Keratinocyte (primary cell): ENCODE data around the gene OPHN1. TPM values are rescaled to one million over a fixed set of nuclear protein-coding genes. Genes with fewer than 3 reads are reported as not detected.

Experiments used
- DNase-seq: peaks from one replicate; pipeline ENCODE4 v3.0.0-alpha.2; 2011; ENCODE audit warnings: low read depth, missing footprints, low spot score
- FAIRE-seq: peaks from 2 replicates; lab custom pipeline; 2011; peaks lifted over from hg19 to GRCh38; lab: Jason Lieb, UNC
- H2AFZ ChIP-seq: 2 replicates; pipeline ENCODE4 v1.6.0; 2012; ENCODE audit warnings: low read length, control low read depth, inconsistent platforms; ENCODE audit not compliant: control insufficient read depth
- H3K27ac ChIP-seq: 2 replicates; pipeline ENCODE4 v1.5.1; 2011; ENCODE audit warnings: low read length; ENCODE audit not compliant: control insufficient read depth, insufficient read depth
- H3K27me3 ChIP-seq: 3 replicates; pipeline ENCODE4 v1.6.0; 2011; ENCODE audit warnings: low read length; ENCODE audit not compliant: control insufficient read depth, insufficient read depth; ENCODE audit errors: extremely low read depth
- H3K36me3 ChIP-seq, 2 experiments: 2 replicates in 1 of 2; 3 replicates in 1 of 2; pipeline ENCODE4 v1.5.1; 2011; ENCODE audit warnings: low read length in 2 of 2, mild to moderate bottlenecking in 1 of 2; ENCODE audit not compliant: control insufficient read depth in 2 of 2, insufficient read depth in 2 of 2; ENCODE audit errors: extremely low read depth in 1 of 2
- H3K4me1 ChIP-seq: 3 replicates; pipeline ENCODE4 v1.5.1; 2011; ENCODE audit warnings: low read length; ENCODE audit not compliant: control insufficient read depth, insufficient read depth; ENCODE audit errors: extremely low read depth
- H3K4me2 ChIP-seq: 3 replicates; pipeline ENCODE4 v1.6.0; 2011; ENCODE audit warnings: low read depth, low read length; ENCODE audit not compliant: control insufficient read depth, insufficient read depth; ENCODE audit errors: extremely low read depth
- H3K4me3 ChIP-seq, 3 experiments: fragments of 200-600 bp in 1 of 3; sonication (generic) in 1 of 3; 2 replicates in 2 of 3; 3 replicates in 1 of 3; pipeline ENCODE4 v1.5.1; 2011 to 2016; ENCODE audit warnings: low read length in 3 of 3, mild to moderate bottlenecking in 3 of 3, control low read depth in 2 of 3, inconsistent platforms in 1 of 3, low read depth in 1 of 3, mixed read lengths in 1 of 3, mixed run types in 1 of 3, moderate library complexity in 1 of 3; ENCODE audit not compliant: control insufficient read depth in 2 of 3, insufficient read depth in 2 of 3; ENCODE audit errors: extremely low read depth in 1 of 3
- H3K79me2 ChIP-seq: 2 replicates; pipeline ENCODE4 v1.6.0; 2012; ENCODE audit warnings: low read length; ENCODE audit not compliant: control insufficient read depth, insufficient read depth
- H3K9ac ChIP-seq: 3 replicates; pipeline ENCODE4 v1.6.0; 2011; ENCODE audit warnings: low read length; ENCODE audit not compliant: control insufficient read depth, insufficient read depth; ENCODE audit errors: extremely low read depth
- H3K9me1 ChIP-seq: 3 replicates; pipeline ENCODE4 v1.6.0; 2011; ENCODE audit warnings: low read length; ENCODE audit not compliant: control insufficient read depth, insufficient read depth; ENCODE audit errors: extremely low read depth
- H3K9me3 ChIP-seq: 2 replicates; pipeline ENCODE4 v1.5.1; 2012; ENCODE audit warnings: low read depth, low read length; ENCODE audit not compliant: control insufficient read depth
- H4K20me1 ChIP-seq: 3 replicates; pipeline ENCODE4 v1.6.0; 2011; ENCODE audit warnings: low read length; ENCODE audit not compliant: control insufficient read depth, insufficient read depth; ENCODE audit errors: extremely low read depth
- EZH2 ChIP-seq: IDR thresholded peaks from one replicate; pipeline ENCODE4 v1.6.1; 2012; ENCODE audit warnings: inconsistent platforms, mild to moderate bottlenecking, low read length, moderate library complexity
- dilution Hi-C: fragments of 300-500 bp; cut with MboI; formaldehyde crosslinking; loops from one replicate; pipeline ENCODE4 v1.7.0; 2020; ENCODE audit warnings: low sequenced_read_pairs; ENCODE audit not compliant: extremely low pct_ligation_motif_present
- polyA plus RNA-seq, 5 experiments: library from polyadenylated mRNA; depleted of rRNA in 3 of 5; stranded (reverse) in 3 of 5; stranded (forward) in 1 of 5; unstranded in 1 of 5; fragments of >200 nt; gene quantifications; 1 replicate in 1 of 5; 2 replicates in 3 of 5; 3 replicates in 1 of 5; pipeline versions ENCODE4 v1.2.1 to v1.2.3, GENCODE V29; 2011 to 2012; ENCODE audit warnings: missing spikeins in 2 of 5, low read depth in 1 of 5, low replicate concordance in 1 of 5
- TF ChIP-seq, protein P1 (sequence below), 3 experiments: IDR thresholded peaks in 1 of 3; conservative IDR thresholded peaks in 1 of 3; optimal IDR thresholded peaks in 1 of 3; 2 replicates in 2 of 3; 3 replicates in 1 of 3; pipeline versions ENCODE3 to v1.5.1; 2011; ENCODE audit warnings: low read length in 3 of 3, mild to moderate bottlenecking in 3 of 3, moderate library complexity in 2 of 3, control low read depth in 1 of 3, inconsistent platforms in 1 of 3; ENCODE audit not compliant: insufficient read depth in 2 of 3; ENCODE audit errors: extremely low read depth in 1 of 3

Gene OPHN1
- polyA plus RNA-seq, 1 donor (not counting 4 experiments of a cell fraction or from before 2014, with no cell fraction given), result 3.1 TPM

GRCh38 chrX:68288127-68288526 is 145.2 kb downstream of the OPHN1 start:
- Histone ChIP-seq H4K20me1 (no peaks in the 10 kb centered on the region), H3K9me3 (no peaks in the 10 kb centered on the region), H3K79me2 (no peaks in the 10 kb centered on the region), H2AFZ (no peak overlapping the region), H3K36me3 (no peaks in the 10 kb centered on the region), H3K27ac (no peak overlapping the region), H3K27me3 (no peaks in the 10 kb centered on the region), H3K4me3 (no peak overlapping the region), H3K4me1 (peaks cover 4% of the 10 kb centered on the region), H3K4me2 (no peak overlapping the region), H3K9ac (no peak overlapping the region), H3K9me1 (no peaks in the 10 kb centered on the region)
- dilution Hi-C loops, result no loop called here
- FAIRE-seq (no peak), DNase-seq (no peak)
- TF ChIP-seq EZH2, result no peak
- TF ChIP-seq, protein P1, sequence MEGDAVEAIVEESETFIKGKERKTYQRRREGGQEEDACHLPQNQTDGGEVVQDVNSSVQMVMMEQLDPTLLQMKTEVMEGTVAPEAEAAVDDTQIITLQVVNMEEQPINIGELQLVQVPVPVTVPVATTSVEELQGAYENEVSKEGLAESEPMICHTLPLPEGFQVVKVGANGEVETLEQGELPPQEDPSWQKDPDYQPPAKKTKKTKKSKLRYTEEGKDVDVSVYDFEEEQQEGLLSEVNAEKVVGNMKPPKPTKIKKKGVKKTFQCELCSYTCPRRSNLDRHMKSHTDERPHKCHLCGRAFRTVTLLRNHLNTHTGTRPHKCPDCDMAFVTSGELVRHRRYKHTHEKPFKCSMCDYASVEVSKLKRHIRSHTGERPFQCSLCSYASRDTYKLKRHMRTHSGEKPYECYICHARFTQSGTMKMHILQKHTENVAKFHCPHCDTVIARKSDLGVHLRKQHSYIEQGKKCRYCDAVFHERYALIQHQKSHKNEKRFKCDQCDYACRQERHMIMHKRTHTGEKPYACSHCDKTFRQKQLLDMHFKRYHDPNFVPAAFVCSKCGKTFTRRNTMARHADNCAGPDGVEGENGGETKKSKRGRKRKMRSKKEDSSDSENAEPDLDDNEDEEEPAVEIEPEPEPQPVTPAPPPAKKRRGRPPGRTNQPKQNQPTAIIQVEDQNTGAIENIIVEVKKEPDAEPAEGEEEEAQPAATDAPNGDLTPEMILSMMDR (optimal IDR thresholded peaks at IDR 0.05 in 1 of 3, IDR thresholded peaks at IDR 0.05 in 1 of 3, conservative IDR thresholded peaks at IDR 0.05 in 1 of 3; ENCODE audit: extremely low read depth in 1 of 3, insufficient read depth in 2 of 3, low read length in 3 of 3), result no peak

DNA sequence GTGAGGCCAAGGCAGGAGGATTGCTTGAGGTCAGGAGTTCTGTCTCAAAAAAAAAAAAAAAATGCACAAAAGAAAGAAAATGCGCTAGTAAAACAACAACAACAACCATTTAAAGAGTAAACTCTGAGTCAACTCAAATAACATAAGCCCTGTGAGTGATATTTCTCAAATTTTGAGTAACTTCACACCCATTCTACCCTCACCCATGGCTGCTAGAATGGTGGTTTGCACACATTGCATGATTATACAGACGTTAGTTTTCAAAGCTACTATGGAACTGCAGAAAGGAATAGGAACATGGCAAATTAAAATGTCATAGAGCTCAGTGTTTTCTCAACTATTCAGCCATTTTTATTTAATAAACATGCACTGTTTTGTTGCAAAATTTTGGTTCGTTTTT is 145.9 kb downstream of the OPHN1 start:
- no peaks in the 10 kb centered on the region for H3K36me3 ChIP-seq
- TF ChIP-seq EZH2, result no peak
- TF ChIP-seq, protein P1 (optimal IDR thresholded peaks at IDR 0.05 in 1 of 3, IDR thresholded peaks at IDR 0.05 in 1 of 3, conservative IDR thresholded peaks at IDR 0.05 in 1 of 3; ENCODE audit: extremely low read depth in 1 of 3, insufficient read depth in 2 of 3, low read length in 3 of 3), result no peak
- dilution Hi-C loops, result no loop called here
- no peak overlapping the region for H3K4me2 ChIP-seq
- H2AFZ ChIP-seq, result no peak overlapping the region
- no peaks in the 10 kb centered on the region for H3K9me3 ChIP-seq
- H3K9ac ChIP-seq, result no peak overlapping the region
- no peaks in the 10 kb centered on the region for H3K27me3 ChIP-seq
- H3K79me2 ChIP-seq, result no peaks in the 10 kb centered on the region
- H3K4me3 ChIP-seq, result no peak overlapping the region
- H3K27ac ChIP-seq, result no peak overlapping the region
- no peaks in the 10 kb centered on the region for H3K9me1 ChIP-seq
- no peaks in the 10 kb centered on the region for H3K4me1 ChIP-seq
- FAIRE-seq, result no peak
- no peak for DNase-seq
- no peaks in the 10 kb centered on the region for H4K20me1 ChIP-seq
